Measurements from ENCODE around the gene MAP1LC3B.

DNA sequence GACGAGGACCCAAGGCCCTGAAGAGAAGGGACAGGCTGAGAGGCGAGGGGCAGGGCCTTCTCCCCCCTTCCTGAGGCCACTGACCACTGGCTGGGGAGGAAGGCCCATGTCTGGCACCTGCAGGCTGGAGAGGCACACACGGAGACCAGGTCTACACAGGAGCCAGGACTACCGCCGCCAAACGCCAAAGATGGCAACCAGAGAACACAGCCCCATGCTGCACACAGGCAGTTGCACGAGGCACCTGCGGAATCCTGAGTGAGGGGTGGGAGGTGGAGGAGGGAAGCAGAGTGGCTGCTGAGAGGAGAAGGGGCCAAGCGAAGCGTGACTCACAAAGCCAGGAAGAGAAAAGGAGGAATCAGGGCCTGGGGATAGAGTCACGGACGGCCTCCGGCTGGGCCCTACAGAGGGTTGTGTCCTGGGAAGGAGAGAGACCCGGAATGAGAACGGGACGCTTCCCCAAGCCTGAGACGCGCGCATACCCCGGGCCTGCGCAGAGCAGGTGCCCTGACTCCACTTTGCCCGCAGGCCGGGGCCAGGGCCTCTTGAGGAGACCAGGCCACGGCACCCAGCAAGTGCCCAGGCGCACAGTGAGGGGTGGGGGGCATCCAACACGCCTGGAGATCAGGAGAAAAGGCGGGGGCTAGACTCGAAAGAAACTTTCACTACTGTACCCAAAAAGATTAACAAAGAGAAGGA lies 46.3 kb upstream of the MAP1LC3B start:
- TF ChIP-seq POLR2A (IDR thresholded peaks at IDR 0.05; ENCODE audit: low read length) (no peak), GATA1 (IDR thresholded peaks at IDR 0.05; ENCODE audit: low read depth, low read length) (no peak)
